Upper lobe of left lung (tissue), 6 donors: ENCODE results near the gene AMZ2. TPM values are rescaled to one million over a fixed set of nuclear protein-coding genes. Genes with fewer than 3 reads are reported as not detected.
"Not testable (repeated sequence)": the region's sequence is repeated elsewhere in the genome, so short reads cannot be mapped to it uniquely, and the experiment has no call there.

Experiments used
- ATAC-seq, 2 donors: fragments of 200-7000 bp; cut with Tn5 transposase; one replicate each; pipeline ENCODE4 v1.9.1; 2022; ENCODE audit warnings: mild to moderate bottlenecking in 2 of 2, moderate library complexity in 2 of 2; ENCODE audit not compliant: low FRiP score in 2 of 2
- DNase-seq, 2 donors: peaks; one replicate each; pipeline ENCODE4 v3.0.0-alpha.2; 2019 to 2020
- H3K27ac ChIP-seq, 4 donors: fragments of 200-600 bp; sonication (generic); one replicate each; pipeline ENCODE4 v1.5.1; 2016 to 2019
- H3K27me3 ChIP-seq, 4 donors: fragments of 200-600 bp; sonication (generic); one replicate each; pipeline ENCODE4 v1.5.1; 2017 to 2019
- H3K36me3 ChIP-seq, 4 donors: fragments of 200-600 bp; sonication (generic); one replicate each; pipeline ENCODE4 v1.5.1; 2016 to 2019
- H3K4me1 ChIP-seq, 4 donors: fragments of 200-600 bp; sonication (generic); one replicate each; pipeline ENCODE4 v1.5.1; 2018 to 2019
- H3K4me3 ChIP-seq, 4 donors: fragments of 200-600 bp; sonication (generic); one replicate each; pipeline ENCODE4 v1.5.1; 2017 to 2019; ENCODE audit warnings: mild to moderate bottlenecking in 2 of 4, moderate library complexity in 1 of 4
- H3K9me3 ChIP-seq, 4 donors: fragments of 200-600 bp; sonication (generic); one replicate each; pipeline ENCODE4 v1.5.1; 2018 to 2019
- EP300 ChIP-seq, 4 donors: sonication (generic); formaldehyde crosslinking; IDR thresholded peaks; one replicate each; pipeline ENCODE4 v1.5.1; 2017; ENCODE audit warnings: antibody characterized with exemption in 4 of 4, control low read depth in 2 of 4
- POLR2A ChIP-seq, 4 donors: fragments of 450-650 bp; IDR thresholded peaks; one replicate each; pipeline ENCODE4 v1.5.1; 2016 to 2017; ENCODE audit warnings: antibody characterized with exemption in 4 of 4, mild to moderate bottlenecking in 2 of 4
- POLR2AphosphoS5 ChIP-seq, 2 donors: sonication (generic); formaldehyde crosslinking; IDR thresholded peaks; one replicate each; pipeline ENCODE4 v1.5.1; 2017; ENCODE audit warnings: antibody characterized with exemption in 2 of 2
- WGBS, 2 donors: methylation state at CpG; one replicate each; pipeline ENCODE4 v1.1.5; 2017 to 2018; 5-methylcytosine and 5-hydroxymethylcytosine counted together
- total RNA-seq, 6 donors: library from RNA; depleted of rRNA in 4 of 6; stranded (reverse); fragments of >200 nt in 4 of 6; gene quantifications; one replicate each; pipeline versions ENCODE4 v1.1.0 to v1.2.1, GENCODE V29; 2016 to 2021
- TF ChIP-seq, protein P1 (sequence below), 6 experiments: fragments of 450-650 bp in 4 of 6; fragments of 200-600 bp in 2 of 6; sonication (generic) in 2 of 6; IDR thresholded peaks; one replicate each; pipeline ENCODE4 v1.5.1; 2016 to 2019; ENCODE audit warnings: antibody characterized with exemption in 6 of 6
- donor health status: DM: no; HTN: no; CAD: no; lungs with moderate emphysema.
- donor health status: DM: no; HTN: yes; CAD: no; lungs with severe emphysema.

The AMZ2 gene, protein sequence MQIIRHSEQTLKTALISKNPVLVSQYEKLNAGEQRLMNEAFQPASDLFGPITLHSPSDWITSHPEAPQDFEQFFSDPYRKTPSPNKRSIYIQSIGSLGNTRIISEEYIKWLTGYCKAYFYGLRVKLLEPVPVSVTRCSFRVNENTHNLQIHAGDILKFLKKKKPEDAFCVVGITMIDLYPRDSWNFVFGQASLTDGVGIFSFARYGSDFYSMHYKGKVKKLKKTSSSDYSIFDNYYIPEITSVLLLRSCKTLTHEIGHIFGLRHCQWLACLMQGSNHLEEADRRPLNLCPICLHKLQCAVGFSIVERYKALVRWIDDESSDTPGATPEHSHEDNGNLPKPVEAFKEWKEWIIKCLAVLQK
- total RNA-seq: 10 to 100 TPM; 19.4 to 50.3 (median 45.8) TPM

DNA sequence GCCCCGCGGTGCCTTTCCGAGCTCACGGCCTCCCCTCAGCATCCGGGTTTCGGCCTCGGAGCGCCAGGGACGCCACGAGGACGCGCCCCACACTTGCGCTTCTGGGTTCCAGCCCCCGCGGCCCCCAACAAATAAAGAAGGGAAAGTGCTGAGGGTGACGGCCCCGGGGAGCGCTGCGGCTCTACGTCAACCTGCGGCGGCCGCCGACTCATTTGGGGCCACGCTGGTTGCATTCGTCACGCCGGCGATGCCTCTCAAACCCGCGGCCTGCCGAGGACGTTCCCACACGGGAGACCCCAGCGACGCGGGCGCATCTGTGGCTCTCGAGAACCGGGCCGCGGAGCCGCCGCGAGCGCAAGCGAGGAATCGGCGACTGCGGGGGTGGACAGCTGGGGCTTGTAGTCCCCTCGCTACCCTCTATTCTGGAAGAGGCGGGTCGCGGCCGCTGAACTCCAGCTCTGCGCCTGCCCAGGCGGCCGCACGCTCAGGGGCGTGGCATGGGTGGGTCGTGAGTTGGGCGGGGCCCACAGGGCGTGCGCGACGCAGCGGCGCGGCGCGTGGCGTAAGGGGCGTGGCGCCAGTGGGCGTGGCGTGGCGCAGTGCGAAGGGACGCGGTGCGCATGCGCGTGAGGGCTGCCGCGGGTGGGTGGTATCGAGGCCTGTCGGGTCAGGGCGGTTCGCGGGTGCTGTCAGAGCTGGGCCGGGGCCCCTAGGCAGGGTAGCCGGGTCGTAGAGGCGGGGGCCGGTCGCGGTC is at the start of gene AMZ2:
TSS of gene AMZ2 (plus strand) at position 599 of the 754 bp plus-strand sequence. CDS start 2,145 bp downstream, outside the sequence.
- Histone ChIP-seq H3K4me3 (peak within 1 kb of the TSS; percentile 71 to 90 (median 78)), H3K9me3 (no peaks in the 10 kb centered on the region), H3K4me1 (peaks cover 11 to 29% (median 15%) of the 10 kb centered on the region in 4 donors), H3K27ac (peak within 1 kb of the TSS; percentile 96 to 99 (median 98)), H3K27me3 (no peaks in the 10 kb centered on the region), H3K36me3 (peaks cover 0 to 7% (median 2%) of the 10 kb centered on the region in 4 donors)
- peak in 1 of 4 donors; percentile 10 for TF ChIP-seq EP300 (IDR thresholded peaks at IDR 0.05)
- peak in 3 of 4 donors; percentile 87 to 99 (median 90) for TF ChIP-seq POLR2A (IDR thresholded peaks at IDR 0.05)
- peak; percentile 97 to 98 for TF ChIP-seq POLR2AphosphoS5 (IDR thresholded peaks at IDR 0.05)
- TF ChIP-seq, protein P1, sequence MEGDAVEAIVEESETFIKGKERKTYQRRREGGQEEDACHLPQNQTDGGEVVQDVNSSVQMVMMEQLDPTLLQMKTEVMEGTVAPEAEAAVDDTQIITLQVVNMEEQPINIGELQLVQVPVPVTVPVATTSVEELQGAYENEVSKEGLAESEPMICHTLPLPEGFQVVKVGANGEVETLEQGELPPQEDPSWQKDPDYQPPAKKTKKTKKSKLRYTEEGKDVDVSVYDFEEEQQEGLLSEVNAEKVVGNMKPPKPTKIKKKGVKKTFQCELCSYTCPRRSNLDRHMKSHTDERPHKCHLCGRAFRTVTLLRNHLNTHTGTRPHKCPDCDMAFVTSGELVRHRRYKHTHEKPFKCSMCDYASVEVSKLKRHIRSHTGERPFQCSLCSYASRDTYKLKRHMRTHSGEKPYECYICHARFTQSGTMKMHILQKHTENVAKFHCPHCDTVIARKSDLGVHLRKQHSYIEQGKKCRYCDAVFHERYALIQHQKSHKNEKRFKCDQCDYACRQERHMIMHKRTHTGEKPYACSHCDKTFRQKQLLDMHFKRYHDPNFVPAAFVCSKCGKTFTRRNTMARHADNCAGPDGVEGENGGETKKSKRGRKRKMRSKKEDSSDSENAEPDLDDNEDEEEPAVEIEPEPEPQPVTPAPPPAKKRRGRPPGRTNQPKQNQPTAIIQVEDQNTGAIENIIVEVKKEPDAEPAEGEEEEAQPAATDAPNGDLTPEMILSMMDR (IDR thresholded peaks at IDR 0.05): peak in 1 of 6 experiments; percentile 28
- 0 to 1% methylated on average over 22 to 31 of the region's 97 CpGs for WGBS, 2 donors
- DNase-seq (peak; percentile 94 to 100), ATAC-seq (peak; percentile 99)

DNA sequence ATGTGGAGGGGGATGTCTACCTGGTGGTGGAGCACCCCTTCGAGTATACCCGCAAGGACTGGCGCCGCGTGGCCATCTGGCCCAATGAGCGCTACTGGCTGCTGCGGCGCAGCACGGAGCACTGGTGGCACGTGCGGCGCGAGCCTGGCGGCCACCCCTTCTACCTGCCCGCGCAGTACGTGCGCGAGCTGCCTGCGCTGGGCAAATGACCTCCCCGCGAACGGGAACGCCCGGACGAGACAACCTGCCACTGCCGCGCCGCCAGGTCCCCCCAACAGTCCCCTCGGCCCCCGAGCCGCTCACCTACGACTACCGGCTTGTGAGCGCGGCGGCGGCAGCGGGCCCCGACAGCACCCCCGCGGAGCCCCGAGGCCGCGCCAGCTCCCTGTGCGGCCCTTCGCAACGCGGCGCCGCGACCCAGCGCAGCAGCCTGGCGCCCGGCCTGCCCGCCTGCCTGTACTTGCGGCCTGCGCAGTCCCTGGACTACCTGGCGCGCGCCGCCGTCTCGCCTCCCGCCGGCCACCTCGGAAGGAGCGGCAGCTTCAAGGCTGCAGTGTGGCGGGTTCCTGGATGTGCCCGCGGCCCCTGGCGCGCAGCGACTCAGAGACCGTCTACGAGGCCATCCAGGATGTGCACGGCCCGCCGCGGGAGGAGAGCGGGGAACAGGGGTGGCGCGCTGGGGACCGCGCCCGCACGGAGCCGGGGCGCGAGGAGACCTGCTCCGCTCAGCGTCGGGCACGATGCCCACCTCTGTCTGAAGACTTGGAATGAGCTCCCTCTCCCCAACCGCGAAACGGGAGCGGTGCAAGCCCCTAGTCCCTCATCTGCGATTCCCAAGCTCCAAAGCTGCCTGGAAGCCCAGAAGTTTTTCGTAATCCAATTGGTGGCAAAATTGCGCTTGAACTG is 48.7 kb upstream of the AMZ2 start:
- no peaks in the 10 kb centered on the region for H3K9me3 ChIP-seq
- peak in 1 of 2 donors; percentile 3 for ATAC-seq
- WGBS, 2 donors: 0 to 4% methylated on average over 6 to 15 of the region's 101 CpGs
- peaks cover 0 to 51% (median 35%) of the 10 kb centered on the region in 4 donors for H3K27me3 ChIP-seq
- H3K27ac ChIP-seq: no peak overlapping the region
- H3K36me3 ChIP-seq: no peaks in the 10 kb centered on the region
- H3K4me3 ChIP-seq: peak overlapping the region in 3 of 4 donors; percentile 33 to 45 (median 36)
- DNase-seq: peak in 1 of 2 donors; percentile 88
- TF ChIP-seq EP300 (IDR thresholded peaks at IDR 0.05) (no peak), POLR2AphosphoS5 (IDR thresholded peaks at IDR 0.05) (no peak)
- peaks cover 51 to 58% (median 54%) of the 10 kb centered on the region in 4 donors for H3K4me1 ChIP-seq

DNA sequence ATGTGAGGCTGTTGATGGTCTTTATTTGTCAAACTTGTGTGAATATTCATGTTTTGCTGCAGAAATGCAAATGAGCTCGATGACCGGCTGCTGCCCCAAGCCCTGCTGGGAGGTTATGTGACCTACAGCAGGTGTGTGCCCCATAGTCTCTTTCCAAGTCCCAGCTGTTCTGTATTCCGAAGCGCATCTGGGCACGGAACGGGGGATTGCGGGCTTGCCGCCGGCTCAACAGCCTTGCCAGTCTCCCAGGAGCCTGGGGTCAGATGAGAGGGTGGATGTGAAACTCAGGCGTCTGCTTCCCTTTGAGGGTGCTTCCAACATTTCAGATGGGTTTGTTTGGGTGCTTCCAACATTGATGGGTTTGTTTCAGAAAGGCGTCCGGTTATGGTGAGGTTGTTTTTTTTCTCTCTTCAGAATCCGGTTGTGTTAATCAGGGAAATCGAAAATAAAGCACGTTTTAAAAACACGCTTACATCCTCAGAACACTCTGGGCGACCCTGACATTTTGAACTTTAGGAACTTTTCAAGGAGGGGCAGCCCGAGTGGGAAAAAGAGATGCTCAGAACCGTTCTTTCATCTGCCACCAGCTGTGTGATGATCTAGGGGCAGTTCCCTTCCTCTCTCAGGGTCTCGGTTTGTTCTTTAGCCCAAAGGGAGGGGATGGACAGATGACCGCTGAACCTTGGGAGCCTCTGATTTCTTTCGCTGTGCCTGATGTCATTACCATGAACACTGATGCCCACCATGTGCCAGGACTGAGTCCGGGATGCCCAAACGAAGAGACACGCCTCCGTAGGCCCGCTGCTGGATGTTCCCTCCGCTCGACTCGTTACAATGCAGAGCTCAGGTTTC is 47.8 kb upstream of the AMZ2 start:
- 6 to 11% methylated on average over 21 to 30 of the region's 30 CpGs for WGBS, 2 donors
- Histone ChIP-seq H3K9me3 (no peaks in the 10 kb centered on the region), H3K27ac (no peak overlapping the region), H3K4me1 (peaks cover 58 to 66% (median 60%) of the 10 kb centered on the region in 4 donors), H3K36me3 (no peaks in the 10 kb centered on the region), H3K27me3 (peaks cover 0 to 51% (median 35%) of the 10 kb centered on the region in 4 donors), H3K4me3 (peak overlapping the region in 3 of 4 donors; percentile 33 to 45 (median 36))
- ATAC-seq: no peak
- DNase-seq: no peak
- TF ChIP-seq EP300 (IDR thresholded peaks at IDR 0.05) (no peak), POLR2A (IDR thresholded peaks at IDR 0.05) (no peak), POLR2AphosphoS5 (IDR thresholded peaks at IDR 0.05) (no peak)
- TF ChIP-seq, protein P1 (IDR thresholded peaks at IDR 0.05): no peak

DNA sequence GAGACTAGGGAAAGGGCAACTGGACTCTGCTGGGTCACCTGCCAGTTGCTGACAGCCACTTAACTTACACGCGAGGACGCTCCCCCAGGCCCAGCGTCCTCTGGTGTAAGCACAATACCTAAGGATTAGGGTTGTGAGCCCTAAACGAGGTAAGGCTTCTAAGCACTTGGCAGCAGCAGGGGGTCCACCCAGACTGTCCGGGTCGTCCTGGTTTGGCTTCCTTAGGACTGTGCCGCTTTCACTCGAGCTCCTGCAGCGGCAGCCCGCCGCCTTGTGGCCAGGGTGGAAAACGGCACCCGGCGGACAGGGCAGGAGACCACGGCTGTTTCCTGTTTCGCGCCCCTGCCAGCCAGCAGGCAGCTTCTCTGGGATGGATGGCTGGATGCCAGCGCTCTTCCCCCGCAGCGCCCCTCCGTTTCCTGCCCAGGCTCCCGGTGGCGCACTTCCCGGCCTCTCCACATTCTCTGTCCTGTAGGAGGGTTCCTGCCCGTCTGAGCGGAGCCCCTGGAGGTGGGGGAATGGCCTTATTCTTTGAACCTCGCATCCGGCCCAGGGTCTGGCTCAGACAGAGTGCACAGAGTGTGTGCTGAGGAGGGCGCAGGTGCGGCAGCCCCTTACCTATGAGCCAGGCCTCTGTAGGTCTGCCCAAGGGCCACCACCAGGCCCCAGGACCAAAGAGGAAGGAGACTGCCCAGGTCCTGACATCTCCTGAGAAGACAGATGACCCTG is 47.0 kb upstream of the AMZ2 start:
- ATAC-seq (peak; percentile 75 to 82), DNase-seq (peak; percentile 85 to 91)
- Histone ChIP-seq H3K9me3 (no peaks in the 10 kb centered on the region), H3K4me3 (peak overlapping the region in 3 of 4 donors; percentile 17 to 45 (median 36)), H3K4me1 (peaks cover 58 to 63% (median 59%) of the 10 kb centered on the region in 4 donors), H3K27ac (no peak overlapping the region), H3K27me3 (peaks cover 0 to 46% (median 34%) of the 10 kb centered on the region in 4 donors), H3K36me3 (no peaks in the 10 kb centered on the region)
- TF ChIP-seq POLR2AphosphoS5 (IDR thresholded peaks at IDR 0.05) (peak in 1 of 2 donors; percentile 5), EP300 (IDR thresholded peaks at IDR 0.05) (no peak), POLR2A (IDR thresholded peaks at IDR 0.05) (no peak)
- TF ChIP-seq, protein P1 (IDR thresholded peaks at IDR 0.05): peak; percentile 92 to 95 (median 92)
- 1 to 9% methylated on average over 12 to 24 of the region's 31 CpGs for WGBS, 2 donors

DNA sequence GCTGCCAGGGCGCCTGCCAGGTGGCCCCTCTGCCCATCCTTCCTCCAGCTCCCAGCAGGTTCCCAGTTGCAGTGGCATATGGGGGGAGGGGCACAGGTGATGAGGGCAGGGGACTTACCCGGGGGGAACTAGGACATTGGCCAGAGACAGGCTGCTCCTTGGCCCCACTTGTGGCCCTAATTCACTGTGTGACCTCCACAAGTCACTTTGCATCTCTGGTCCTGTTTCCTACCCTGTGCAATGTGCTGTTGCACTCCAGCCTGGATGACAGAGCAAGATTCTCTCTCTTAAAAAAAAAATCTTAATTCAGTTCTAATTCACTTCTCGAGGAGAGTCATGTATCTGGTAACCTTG is 46.4 kb upstream of the AMZ2 start:
- not testable (repeated sequence) for H3K27ac ChIP-seq, ATAC-seq, H3K9me3 ChIP-seq, H3K36me3 ChIP-seq, DNase-seq, H3K4me3 ChIP-seq
- 44 to 59% methylated on average over 1 to 3 of the region's 3 CpGs for WGBS, 2 donors
- Histone ChIP-seq H3K4me1 (peaks cover 53 to 59% (median 55%) of the 10 kb centered on the region in 4 donors), H3K27me3 (peaks cover 0 to 41% (median 29%) of the 10 kb centered on the region in 4 donors)

DNA sequence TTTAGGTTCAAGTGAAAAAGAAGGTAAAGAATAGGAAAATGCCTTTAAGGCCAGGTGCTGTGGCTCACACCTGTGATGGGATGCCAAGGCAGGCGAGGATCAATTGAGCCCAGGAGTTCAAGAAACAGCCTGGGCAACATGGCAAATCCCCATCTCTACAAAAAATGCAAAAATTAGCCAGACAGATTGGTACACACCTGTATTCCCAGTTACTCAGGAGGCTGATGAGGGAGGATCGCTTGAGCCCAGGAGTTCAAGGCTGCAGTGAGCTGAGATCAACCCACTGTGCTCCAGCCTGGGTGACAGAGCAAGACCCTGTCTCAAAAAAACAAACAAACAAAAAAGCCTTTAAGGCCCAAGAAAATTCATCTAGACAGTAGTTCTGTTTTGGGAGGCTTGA is 45.5 kb upstream of the AMZ2 start:
- not testable (repeated sequence) for H3K4me3 ChIP-seq, ATAC-seq, H3K9me3 ChIP-seq, DNase-seq, H3K27ac ChIP-seq, H3K36me3 ChIP-seq
- H3K27me3 ChIP-seq: peaks cover 0 to 32% (median 21%) of the 10 kb centered on the region in 4 donors
- H3K4me1 ChIP-seq: peaks cover 48 to 56% (median 51%) of the 10 kb centered on the region in 4 donors
- 98 to 100% methylated on average over 2 of the region's 2 CpGs for WGBS, 2 donors
